ENCODE results near the gene DRD2.

Gene DRD2

GRCh38 chr11:113397821-113398220 is 77.4 kb downstream of the DRD2 start:
- DNase-seq: no peak

- peak in 1 of 2 experiments; percentile 45 for DNase-seq
Measured at GRCh38 chr11:113397212-113397611, 78.0 kb downstream of the DRD2 start.

GRCh38 chr11:113396690-113397089 is 78.5 kb downstream of the DRD2 start:
- DNase-seq: no peak

- no peak for DNase-seq
Measured at GRCh38 chr11:113395782-113396336, 79.3 kb downstream of the DRD2 start.

- DNase-seq: no peak
Measured at GRCh38 chr11:113394919-113395318, 80.3 kb downstream of the DRD2 start.

GRCh38 chr11:113393501-113393985 is 81.7 kb downstream of the DRD2 start:
- DNase-seq: no peak

GRCh38 chr11:113392236-113392921 is 82.8 kb downstream of the DRD2 start:
- DNase-seq: peak; percentile 43 to 57

- no peak for DNase-seq
Measured at GRCh38 chr11:113389272-113389671, 85.9 kb downstream of the DRD2 start.

- no peak for DNase-seq
Measured at GRCh38 chr11:113387605-113388211, 87.5 kb downstream of the DRD2 start, which contains the start of gene ANKK1. ANKK1 (plus strand) TSS chr11:113387779; CDS start chr11:113387885, 106 bp downstream.

- DNase-seq: no peak
Measured at GRCh38 chr11:113386866-113387265, 88.3 kb downstream of the DRD2 start.

GRCh38 chr11:113385749-113386148 is 89.4 kb downstream of the DRD2 start:
- DNase-seq: no peak

- peak; percentile 99 for DNase-seq
Measured at GRCh38 chr11:113384551-113384950, 90.6 kb downstream of the DRD2 start.

GRCh38 chr11:113382121-113382520 is 93.1 kb downstream of the DRD2 start:
- no peak for DNase-seq

GRCh38 chr11:113378692-113379091 is 96.5 kb downstream of the DRD2 start:
- DNase-seq: no peak

GRCh38 chr11:113377681-113378412 is 97.4 kb downstream of the DRD2 start:
- peak; percentile 64 to 70 for DNase-seq

- no peak for DNase-seq
Measured at GRCh38 chr11:113376156-113376555, 99.0 kb downstream of the DRD2 start.

- no peak for DNase-seq
Measured at GRCh38 chr11:113375402-113375801, 99.8 kb downstream of the DRD2 start.

GRCh38 chr11:113373981-113374560 is 101.1 kb downstream of the DRD2 start:
- DNase-seq: no peak

GRCh38 chr11:113373306-113373705 is 101.9 kb downstream of the DRD2 start:
- DNase-seq: no peak

GRCh38 chr11:113372309-113372708 is 102.9 kb downstream of the DRD2 start:
- peak; percentile 71 to 74 for DNase-seq

- no peak for DNase-seq
Measured at GRCh38 chr11:113370634-113371033, 104.6 kb downstream of the DRD2 start.

GRCh38 chr11:113369411-113369810 is 105.8 kb downstream of the DRD2 start:
- DNase-seq: no peak

- no peak for DNase-seq
Measured at GRCh38 chr11:113365895-113366294, 109.3 kb downstream of the DRD2 start.

All from NCI-H526 (cell line).